GM21825 (cell line): Measurements from ENCODE around the gene IGF2BP1.
"Not testable (repeated sequence)": the region's sequence is repeated elsewhere in the genome, so short reads cannot be mapped to it uniquely, and the experiment has no call there.

ENCODE experiments used
- ATAC-seq: cut with Tn5 transposase; IDR thresholded peaks from one replicate; pipeline ENCODE4 v1.9.1; 2021; ENCODE audit warnings: mild to moderate bottlenecking, moderate library complexity; ENCODE audit not compliant: unreplicated experiment

Gene IGF2BP1

DNA sequence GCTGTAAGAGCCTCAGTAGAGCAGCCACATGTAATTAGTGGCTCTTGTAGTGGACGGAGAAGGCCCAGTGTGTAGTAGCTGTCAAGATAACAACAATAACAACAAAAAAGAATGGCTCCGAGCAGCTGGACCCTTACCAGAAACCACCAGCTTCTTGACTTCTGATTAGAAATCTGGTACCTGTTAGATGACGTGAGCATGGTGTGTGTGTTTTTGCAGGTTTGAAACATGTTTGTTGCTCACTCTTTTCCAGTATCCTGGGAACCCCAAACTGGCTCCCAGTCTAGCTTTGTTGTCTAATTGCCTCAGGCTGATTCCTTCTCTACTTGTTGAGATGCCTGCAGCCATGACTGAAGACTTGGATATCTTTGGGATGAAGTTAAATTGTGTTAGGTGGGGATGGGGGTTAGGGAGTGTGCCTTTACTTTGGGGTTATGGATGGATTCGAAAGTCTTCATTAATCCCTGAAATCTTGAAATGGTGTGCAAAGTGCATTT lies 21.0 kb downstream of the IGF2BP1 start:
- ATAC-seq, result no peak

DNA sequence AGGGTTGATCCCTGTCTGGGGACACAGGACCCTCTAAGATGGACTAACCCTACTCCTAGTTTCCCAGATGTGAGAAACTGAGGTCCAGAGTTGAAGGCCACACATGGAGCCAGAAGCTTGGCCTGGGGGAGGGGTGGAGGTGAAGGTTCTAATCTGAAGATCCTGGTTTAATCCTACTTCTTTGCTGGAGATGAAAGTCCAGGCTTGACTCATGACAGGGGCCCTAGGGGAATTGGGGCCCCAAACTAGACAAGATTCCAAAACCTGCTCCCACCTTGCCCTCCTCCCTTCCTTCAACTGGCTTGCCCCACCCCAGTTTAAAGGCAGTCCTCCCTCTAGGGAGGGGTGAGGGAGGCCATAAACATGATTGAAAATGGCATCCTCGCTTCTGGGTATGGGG lies 21.6 kb downstream of the IGF2BP1 start:
- no peak for ATAC-seq

DNA sequence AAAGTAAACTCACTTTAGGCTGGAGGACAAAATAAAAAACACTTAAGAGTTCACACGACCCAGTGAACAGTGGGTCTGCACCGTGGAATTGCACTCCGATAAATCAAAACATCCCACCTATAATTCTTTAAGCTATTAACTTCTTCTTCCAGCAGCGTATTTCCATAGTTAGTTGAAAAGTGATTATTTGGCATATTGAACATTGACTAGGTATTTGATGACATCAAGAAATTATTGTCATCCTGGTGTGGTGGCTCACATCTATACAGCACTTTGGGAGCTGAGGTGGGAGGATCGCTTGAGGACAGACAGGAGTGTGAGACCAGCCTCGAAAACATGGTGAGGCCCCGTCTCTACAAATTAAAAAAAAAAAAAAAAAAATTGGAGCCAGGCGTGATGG lies 23.4 kb downstream of the IGF2BP1 start:
- no peak for ATAC-seq

DNA sequence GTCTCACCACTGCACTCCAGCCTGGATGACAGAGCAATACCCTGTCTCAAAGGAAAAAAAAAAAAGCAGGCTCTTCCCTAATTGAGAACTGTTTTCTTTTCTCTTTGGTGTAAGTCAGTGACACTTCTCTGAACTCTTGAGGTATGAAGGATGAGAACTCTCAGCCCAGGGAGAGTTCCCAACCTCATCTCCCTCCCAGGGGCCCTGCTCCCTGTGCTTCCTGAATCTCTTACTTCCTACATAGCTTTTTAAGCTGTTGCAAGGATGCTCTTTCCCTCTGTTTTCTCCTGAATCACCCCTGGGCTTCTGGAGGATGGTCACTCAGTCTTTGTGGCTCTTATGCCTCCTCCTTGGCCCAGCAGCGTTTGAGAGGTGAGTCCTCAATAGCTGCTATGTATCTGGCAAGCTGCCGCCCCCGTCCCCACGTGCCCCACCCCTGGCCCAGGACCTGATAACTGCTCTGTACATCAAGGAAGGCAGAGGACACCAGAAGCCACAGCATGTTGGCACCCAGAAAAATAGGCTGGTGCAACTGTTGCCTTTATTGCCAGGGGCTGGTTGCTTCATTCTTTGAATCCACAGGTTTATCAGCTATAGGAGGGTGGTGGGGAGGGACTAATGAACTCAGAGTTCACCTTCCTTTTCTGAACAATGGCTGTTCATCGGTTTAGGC lies 24.0 kb downstream of the IGF2BP1 start:
- no peak for ATAC-seq

DNA sequence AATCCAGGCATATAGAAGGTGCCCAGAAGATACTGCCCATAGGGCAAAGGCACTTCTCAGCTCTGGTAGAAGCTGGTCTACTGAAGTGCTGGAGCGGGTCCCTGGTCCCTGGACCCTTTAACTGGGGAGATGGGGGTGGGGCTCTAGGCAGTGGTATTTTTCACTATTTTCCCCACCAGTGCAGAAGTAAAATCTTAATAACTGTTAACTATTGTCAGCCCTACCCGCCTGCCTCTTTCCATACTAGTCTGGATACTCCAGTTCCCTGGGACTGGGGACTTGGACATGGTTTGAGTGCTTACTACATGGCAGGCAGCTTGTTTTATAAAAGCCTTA lies 24.6 kb downstream of the IGF2BP1 start:
- no peak for ATAC-seq

GRCh38 chr17:49022391-49022941 lies 25.3 kb downstream of the IGF2BP1 start:
- ATAC-seq, result no peak

- ATAC-seq, result no peak
These were observed 27.3 kb downstream of the IGF2BP1 start for GRCh38 chr17:49024523-49024922.

- not testable (repeated sequence) for ATAC-seq
These were observed 29.3 kb downstream of the IGF2BP1 start for GRCh38 chr17:49026447-49026846.

GRCh38 chr17:49028271-49028670 lies 31.1 kb downstream of the IGF2BP1 start:
- no peak for ATAC-seq

DNA sequence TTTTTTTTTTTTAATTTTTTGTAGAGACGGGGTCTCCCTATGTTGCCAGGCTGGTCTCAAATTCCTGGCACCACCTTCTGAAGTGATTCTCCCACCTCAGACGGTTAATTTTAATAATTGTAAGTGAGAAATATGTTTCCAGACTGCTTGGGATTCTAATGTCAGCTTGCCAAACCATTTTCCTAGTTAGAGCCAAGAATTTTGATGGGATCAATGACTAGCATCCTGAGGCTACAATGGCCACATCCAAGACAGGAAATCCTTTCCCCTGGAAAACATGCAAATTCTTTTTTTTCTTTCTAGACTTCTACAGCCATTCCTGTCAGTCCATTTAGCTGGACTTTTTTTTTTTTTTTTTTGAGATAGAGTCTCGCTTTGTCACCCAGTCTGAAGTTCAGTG lies 32.6 kb downstream of the IGF2BP1 start:
- no peak for ATAC-seq

DNA sequence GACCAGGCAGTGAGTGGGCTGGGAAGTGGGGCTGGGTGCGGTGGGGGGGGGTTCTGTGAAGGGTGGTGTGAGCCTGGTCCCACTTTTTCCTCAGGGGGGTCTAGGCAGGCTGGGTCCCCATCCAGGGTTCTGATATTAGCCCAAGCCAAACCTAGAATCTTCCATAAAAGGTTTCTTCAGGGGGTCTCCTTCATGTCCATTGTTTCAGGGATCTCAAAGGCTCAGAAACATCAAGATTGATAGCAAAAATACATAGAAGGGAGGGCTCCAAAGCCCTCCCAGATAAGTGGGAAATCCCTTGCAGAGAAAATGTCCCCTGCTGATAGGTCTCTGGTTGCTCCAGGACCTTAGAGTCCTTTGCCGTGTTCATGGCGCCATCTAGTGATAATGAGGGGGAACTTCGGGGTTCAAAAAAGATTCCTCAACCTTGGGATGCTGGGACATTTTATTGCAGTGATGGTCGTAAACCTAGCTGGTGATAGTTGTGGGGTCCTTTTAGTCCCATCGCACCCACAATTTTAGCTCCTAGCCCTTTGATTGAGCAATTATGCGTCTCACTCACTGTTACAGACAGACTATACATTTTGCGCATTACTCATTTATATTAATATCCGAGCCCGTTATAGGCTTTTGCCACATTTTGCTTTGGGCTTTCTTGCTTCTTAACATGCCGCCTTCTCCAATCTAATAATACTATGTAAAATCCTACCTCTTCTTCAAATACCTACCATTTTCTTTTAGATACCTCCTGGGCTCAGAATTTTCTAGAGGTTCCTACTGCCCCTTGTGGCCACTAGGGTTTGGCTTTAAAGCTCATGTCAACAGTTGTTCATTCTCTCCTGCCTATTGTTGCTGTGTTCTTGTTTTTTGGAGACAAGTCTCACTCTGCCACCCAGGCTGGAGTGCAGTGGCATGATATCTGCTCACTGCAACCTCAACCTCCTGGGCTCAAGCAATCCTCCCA lies 35.1 kb downstream of the IGF2BP1 start:
- no peak for ATAC-seq

- no peak for ATAC-seq
These were observed 38.5 kb downstream of the IGF2BP1 start for GRCh38 chr17:49035470-49036269.

DNA sequence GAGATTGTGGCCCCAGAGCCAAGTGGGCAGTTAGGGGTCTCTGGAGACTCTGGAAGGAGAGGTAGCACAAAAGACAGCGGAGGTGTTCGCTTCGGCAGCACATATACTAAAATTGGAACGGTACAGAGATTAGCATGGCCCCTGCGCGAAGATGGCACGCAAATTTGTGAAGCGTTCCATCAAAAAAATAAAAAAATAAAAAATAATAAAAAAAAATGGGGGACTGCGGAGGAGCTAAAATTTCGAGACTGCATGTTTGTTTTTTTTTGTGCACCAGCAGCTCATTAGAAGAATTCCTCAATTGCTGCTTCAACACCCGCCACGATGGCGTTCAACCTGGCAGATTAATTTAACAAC lies 39.1 kb downstream of the IGF2BP1 start:
- ATAC-seq, result no peak

DNA sequence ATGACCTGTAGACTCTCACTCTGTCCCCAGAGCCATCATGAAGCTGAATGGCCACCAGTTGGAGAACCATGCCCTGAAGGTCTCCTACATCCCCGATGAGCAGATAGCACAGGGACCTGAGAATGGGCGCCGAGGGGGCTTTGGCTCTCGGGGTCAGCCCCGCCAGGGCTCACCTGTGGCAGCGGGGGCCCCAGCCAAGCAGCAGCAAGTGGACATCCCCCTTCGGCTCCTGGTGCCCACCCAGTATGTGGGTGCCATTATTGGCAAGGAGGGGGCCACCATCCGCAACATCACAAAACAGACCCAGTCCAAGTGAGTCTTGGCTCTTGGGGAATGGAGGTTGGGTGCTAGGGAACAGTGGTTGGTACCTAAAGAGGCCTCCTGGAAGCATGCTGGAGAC lies 41.0 kb downstream of the IGF2BP1 start:
- ATAC-seq, result no peak

DNA sequence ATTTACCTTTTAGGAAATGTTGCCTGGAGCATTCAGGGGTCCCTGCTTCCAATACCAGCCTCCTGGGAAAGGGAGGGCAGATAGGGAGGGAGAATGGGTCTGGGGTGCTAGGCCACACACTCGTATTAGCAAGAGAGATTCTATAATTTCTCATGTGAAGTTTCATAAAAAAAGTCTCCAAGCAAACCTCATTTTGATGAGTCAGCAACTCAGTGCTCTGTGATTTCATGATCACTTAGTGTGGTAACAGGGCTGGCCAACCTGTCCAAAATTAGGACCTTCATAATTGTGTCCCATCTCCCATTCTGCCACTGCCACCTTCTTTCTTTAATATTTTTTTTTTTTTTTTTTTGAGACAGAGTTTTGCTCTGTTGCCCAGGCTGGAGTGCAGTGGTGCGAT lies 41.4 kb downstream of the IGF2BP1 start:
- no peak for ATAC-seq

GRCh38 chr17:49039518-49039917 lies 42.3 kb downstream of the IGF2BP1 start:
- not testable (repeated sequence) for ATAC-seq

- ATAC-seq, result no peak
These were observed 44.3 kb downstream of the IGF2BP1 start for GRCh38 chr17:49041527-49041926.

GRCh38 chr17:49045376-49045775 lies 48.2 kb downstream of the IGF2BP1 start:
- no peak for ATAC-seq

DNA sequence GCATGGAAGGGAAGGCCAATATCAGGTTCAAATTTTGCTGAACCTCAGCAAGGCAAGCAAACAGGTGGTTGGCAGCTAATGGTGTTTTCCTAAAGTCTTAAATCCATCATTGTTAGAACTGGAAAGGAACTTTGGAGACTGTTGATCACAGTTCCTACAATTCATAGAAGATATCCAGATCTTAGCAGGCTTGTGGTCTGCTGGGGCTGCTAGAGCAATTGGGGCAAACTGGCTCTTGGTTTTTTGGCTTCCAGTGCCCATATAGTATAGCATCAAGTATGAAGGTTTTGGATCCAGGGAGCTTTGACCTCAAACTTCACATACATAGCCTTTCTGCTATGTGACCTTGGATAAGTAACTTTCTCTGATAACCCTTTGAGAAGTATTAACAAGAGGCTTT lies 49.7 kb downstream of the IGF2BP1 start:
- ATAC-seq, result no peak

- no peak for ATAC-seq
These were observed 52.1 kb downstream of the IGF2BP1 start for GRCh38 chr17:49049265-49049664.

DNA sequence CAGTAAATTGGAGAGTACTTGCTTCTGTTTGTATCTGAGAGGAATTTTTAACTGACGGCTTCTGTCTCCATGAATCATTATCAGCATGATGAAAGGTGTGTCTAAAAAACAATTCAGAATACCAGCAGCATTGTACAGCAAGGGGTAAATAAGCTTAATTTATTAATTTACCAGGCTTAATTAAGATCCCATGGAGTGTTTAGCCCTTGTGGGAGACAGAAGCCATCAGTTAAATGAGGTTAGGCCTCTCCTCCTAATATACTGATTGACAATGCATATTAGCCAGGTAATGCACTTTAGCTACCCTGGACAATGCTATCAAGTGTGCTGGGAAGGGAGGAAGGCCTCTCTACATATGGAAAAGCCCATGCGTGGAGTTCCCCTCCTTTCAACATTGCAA lies 53.4 kb downstream of the IGF2BP1 start:
- no peak for ATAC-seq
